SK-N-SH treated with all-trans-retinoic acid at 6 μM for 48 hours (cell line): ENCODE measurements around the gene DCLK1.
"Not testable (repeated sequence)": the region's sequence is repeated elsewhere in the genome, so short reads cannot be mapped to it uniquely, and the experiment has no call there.

Experiments used
- ATAC-seq: fragments of 200-7000 bp; cut with Tn5 transposase; 3 replicates; pipeline ENCODE4 v1.9.1; 2020; ENCODE audit warnings: mild to moderate bottlenecking, moderate library complexity
- ARNTL ChIP-seq: fragments of 450-650 bp; formaldehyde crosslinking; IDR thresholded peaks from 2 replicates; pipeline ENCODE4 v1.5.0; 2020; ENCODE audit warnings: low read depth, mild to moderate bottlenecking, moderate library complexity, borderline replicate concordance
- BACH2 ChIP-seq: fragments of 250-450 bp; sonication (Bioruptor Pico); IDR thresholded peaks from 2 replicates; pipeline ENCODE4 v1.9.0; 2021; ENCODE audit warnings: mild to moderate bottlenecking, borderline replicate concordance
- CSDC2 ChIP-seq: fragments of 250-450 bp; sonication (Bioruptor Pico); IDR thresholded peaks from 2 replicates; pipeline ENCODE4 v1.5.0; 2020; ENCODE audit warnings: mild to moderate bottlenecking, moderate library complexity
- ESRRG ChIP-seq: fragments of 250-450 bp; sonication (Bioruptor Pico); IDR thresholded peaks from 2 replicates; pipeline ENCODE4 v1.6.1; 2021; ENCODE audit warnings: mild to moderate bottlenecking
- GLIS3 ChIP-seq: fragments of 250-450 bp; sonication (Bioruptor Pico); IDR thresholded peaks from 2 replicates; pipeline ENCODE4 v1.5.0; 2020; ENCODE audit warnings: mild to moderate bottlenecking, moderate library complexity
- PPARA ChIP-seq: fragments of 250-450 bp; sonication (Bioruptor Pico); IDR thresholded peaks from 2 replicates; pipeline ENCODE4 v1.5.0; 2020; ENCODE audit warnings: mild to moderate bottlenecking, borderline replicate concordance
- SNAI2 ChIP-seq: fragments of 250-450 bp; sonication (Bioruptor Pico); IDR thresholded peaks from 2 replicates; pipeline ENCODE4 v1.5.0; 2020; ENCODE audit warnings: mild to moderate bottlenecking, moderate library complexity
- TCF4 ChIP-seq: fragments of 250-450 bp; sonication (Bioruptor Pico); IDR thresholded peaks from 2 replicates; pipeline ENCODE4 v1.8.0; 2021; ENCODE audit warnings: mild to moderate bottlenecking, moderate library complexity, borderline replicate concordance
- TOX ChIP-seq: fragments of 250-450 bp; sonication (Bioruptor Pico); IDR thresholded peaks from 2 replicates; pipeline ENCODE4 v1.8.0; 2021; ENCODE audit warnings: mild to moderate bottlenecking, moderate library complexity, borderline replicate concordance
- ZC3H10 ChIP-seq: fragments of 250-450 bp; sonication (Bioruptor Pico); IDR thresholded peaks from 2 replicates; pipeline ENCODE4 v1.5.1; 2021; ENCODE audit warnings: mild to moderate bottlenecking, moderate library complexity
- ZFP3 ChIP-seq: fragments of 250-450 bp; sonication (Bioruptor Pico); IDR thresholded peaks from 2 replicates; pipeline ENCODE4 v1.5.0; 2020; ENCODE audit warnings: mild to moderate bottlenecking, moderate library complexity
- ZFP30 ChIP-seq: fragments of 450-650 bp; formaldehyde crosslinking; IDR thresholded peaks from 2 replicates; pipeline ENCODE4 v1.5.0; 2022; ENCODE audit warnings: mild to moderate bottlenecking, moderate library complexity
- ZNF565 ChIP-seq: fragments of 450-650 bp; formaldehyde crosslinking; conservative IDR thresholded peaks from 2 replicates; pipeline ENCODE4 v1.5.0; 2020; ENCODE audit warnings: low read depth, mild to moderate bottlenecking, moderate library complexity
- ZNF70 ChIP-seq: fragments of 450-650 bp; formaldehyde crosslinking; IDR thresholded peaks from 2 replicates; pipeline ENCODE4 v1.5.0; 2020; ENCODE audit warnings: mild to moderate bottlenecking, moderate library complexity
- ZNF8 ChIP-seq: fragments of 450-650 bp; formaldehyde crosslinking; IDR thresholded peaks from 2 replicates; pipeline ENCODE4 v1.5.0; 2020; ENCODE audit warnings: mild to moderate bottlenecking, moderate library complexity
- TF ChIP-seq, protein P1 (sequence below): fragments of 250-450 bp; sonication (Bioruptor Pico); IDR thresholded peaks from 2 replicates; pipeline ENCODE4 v1.5.1; 2021; ENCODE audit warnings: mild to moderate bottlenecking, moderate library complexity
- TF ChIP-seq, protein P2 (sequence below): fragments of 250-450 bp; sonication (Bioruptor Pico); IDR thresholded peaks from 2 replicates; pipeline ENCODE4 v1.5.0; 2020; ENCODE audit warnings: mild to moderate bottlenecking, moderate library complexity
- TF ChIP-seq, protein P3 (sequence below): fragments of 250-450 bp; sonication (Bioruptor Pico); IDR thresholded peaks from 2 replicates; pipeline ENCODE4 v1.8.0; 2020; ENCODE audit warnings: mild to moderate bottlenecking, moderate library complexity, borderline replicate concordance
- TF ChIP-seq, protein P4 (sequence below): fragments of 250-450 bp; sonication (Bioruptor Pico); IDR thresholded peaks from 2 replicates; pipeline ENCODE4 v1.8.0; 2021; ENCODE audit warnings: low read depth, mild to moderate bottlenecking, moderate library complexity, borderline replicate concordance

DCLK1 gene

DNA sequence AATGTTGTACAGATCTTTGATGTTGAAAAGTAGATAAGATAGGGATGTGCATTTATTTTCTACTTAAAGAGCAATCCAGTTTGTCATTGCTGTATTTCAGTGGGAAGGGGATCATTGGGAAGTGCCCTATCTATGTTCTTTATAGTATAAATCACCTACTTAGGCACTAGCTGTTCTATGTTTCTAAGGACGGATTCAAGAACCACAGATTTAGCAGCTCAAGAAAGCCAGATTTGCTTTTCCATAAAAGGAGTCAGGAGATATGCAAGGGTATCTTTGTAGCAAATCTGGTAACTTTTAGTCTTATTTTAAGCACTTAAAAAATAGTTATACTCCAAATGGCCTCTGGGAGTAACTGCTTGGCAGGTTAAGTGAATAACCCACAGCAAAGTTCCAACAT is 23.7 kb downstream of the DCLK1 start:
- ATAC-seq = no peak
- TF ChIP-seq SNAI2 (CRISPR knock-in tag) = no peak
- TF ChIP-seq ESRRG = no peak
- TF ChIP-seq, protein P1, sequence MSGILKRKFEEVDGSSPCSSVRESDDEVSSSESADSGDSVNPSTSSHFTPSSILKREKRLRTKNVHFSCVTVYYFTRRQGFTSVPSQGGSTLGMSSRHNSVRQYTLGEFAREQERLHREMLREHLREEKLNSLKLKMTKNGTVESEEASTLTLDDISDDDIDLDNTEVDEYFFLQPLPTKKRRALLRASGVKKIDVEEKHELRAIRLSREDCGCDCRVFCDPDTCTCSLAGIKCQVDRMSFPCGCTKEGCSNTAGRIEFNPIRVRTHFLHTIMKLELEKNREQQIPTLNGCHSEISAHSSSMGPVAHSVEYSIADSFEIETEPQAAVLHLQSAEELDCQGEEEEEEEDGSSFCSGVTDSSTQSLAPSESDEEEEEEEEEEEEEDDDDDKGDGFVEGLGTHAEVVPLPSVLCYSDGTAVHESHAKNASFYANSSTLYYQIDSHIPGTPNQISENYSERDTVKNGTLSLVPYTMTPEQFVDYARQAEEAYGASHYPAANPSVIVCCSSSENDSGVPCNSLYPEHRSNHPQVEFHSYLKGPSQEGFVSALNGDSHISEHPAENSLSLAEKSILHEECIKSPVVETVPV (CRISPR knock-in tag) = no peak
- no peak for TF ChIP-seq ZNF70 (CRISPR knock-in tag)
- no peak for TF ChIP-seq TOX (CRISPR knock-in tag)

DNA sequence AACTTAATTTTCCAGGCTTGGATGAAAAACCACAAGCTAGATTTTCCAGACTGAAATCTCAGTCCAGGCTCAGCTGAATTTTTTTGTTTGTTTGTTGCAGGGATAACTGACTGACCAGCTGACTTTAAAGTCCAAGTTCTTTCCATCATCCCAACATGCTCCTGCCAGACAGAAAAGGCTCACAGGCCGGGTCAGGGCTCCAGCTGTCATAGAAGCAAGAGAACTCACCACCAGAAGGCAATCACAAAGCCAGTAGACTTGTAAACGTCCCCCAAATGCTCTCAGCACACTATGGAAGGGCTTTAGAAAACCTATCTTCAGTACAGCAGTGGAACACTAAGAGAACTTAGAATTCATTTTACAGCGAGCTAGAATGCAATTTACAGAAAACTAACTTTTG is 25.5 kb downstream of the DCLK1 start:
- ATAC-seq = no peak
- TF ChIP-seq GLIS3 (CRISPR knock-in tag) = no peak
- no peak for TF ChIP-seq ZNF565 (CRISPR knock-in tag)
- no peak for TF ChIP-seq ZFP3 (CRISPR knock-in tag)
- no peak for TF ChIP-seq ZNF8 (CRISPR knock-in tag)
- no peak for TF ChIP-seq PPARA (CRISPR knock-in tag)
- TF ChIP-seq, protein P2, sequence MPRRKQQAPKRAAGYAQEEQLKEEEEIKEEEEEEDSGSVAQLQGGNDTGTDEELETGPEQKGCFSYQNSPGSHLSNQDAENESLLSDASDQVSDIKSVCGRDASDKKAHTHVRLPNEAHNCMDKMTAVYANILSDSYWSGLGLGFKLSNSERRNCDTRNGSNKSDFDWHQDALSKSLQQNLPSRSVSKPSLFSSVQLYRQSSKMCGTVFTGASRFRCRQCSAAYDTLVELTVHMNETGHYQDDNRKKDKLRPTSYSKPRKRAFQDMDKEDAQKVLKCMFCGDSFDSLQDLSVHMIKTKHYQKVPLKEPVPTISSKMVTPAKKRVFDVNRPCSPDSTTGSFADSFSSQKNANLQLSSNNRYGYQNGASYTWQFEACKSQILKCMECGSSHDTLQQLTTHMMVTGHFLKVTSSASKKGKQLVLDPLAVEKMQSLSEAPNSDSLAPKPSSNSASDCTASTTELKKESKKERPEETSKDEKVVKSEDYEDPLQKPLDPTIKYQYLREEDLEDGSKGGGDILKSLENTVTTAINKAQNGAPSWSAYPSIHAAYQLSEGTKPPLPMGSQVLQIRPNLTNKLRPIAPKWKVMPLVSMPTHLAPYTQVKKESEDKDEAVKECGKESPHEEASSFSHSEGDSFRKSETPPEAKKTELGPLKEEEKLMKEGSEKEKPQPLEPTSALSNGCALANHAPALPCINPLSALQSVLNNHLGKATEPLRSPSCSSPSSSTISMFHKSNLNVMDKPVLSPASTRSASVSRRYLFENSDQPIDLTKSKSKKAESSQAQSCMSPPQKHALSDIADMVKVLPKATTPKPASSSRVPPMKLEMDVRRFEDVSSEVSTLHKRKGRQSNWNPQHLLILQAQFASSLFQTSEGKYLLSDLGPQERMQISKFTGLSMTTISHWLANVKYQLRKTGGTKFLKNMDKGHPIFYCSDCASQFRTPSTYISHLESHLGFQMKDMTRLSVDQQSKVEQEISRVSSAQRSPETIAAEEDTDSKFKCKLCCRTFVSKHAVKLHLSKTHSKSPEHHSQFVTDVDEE (CRISPR knock-in tag) = no peak
- no peak for TF ChIP-seq ARNTL (CRISPR knock-in tag)
- TF ChIP-seq ZFP30 = no peak
- no peak for TF ChIP-seq ZNF70 (CRISPR knock-in tag)
- TF ChIP-seq, protein P3, sequence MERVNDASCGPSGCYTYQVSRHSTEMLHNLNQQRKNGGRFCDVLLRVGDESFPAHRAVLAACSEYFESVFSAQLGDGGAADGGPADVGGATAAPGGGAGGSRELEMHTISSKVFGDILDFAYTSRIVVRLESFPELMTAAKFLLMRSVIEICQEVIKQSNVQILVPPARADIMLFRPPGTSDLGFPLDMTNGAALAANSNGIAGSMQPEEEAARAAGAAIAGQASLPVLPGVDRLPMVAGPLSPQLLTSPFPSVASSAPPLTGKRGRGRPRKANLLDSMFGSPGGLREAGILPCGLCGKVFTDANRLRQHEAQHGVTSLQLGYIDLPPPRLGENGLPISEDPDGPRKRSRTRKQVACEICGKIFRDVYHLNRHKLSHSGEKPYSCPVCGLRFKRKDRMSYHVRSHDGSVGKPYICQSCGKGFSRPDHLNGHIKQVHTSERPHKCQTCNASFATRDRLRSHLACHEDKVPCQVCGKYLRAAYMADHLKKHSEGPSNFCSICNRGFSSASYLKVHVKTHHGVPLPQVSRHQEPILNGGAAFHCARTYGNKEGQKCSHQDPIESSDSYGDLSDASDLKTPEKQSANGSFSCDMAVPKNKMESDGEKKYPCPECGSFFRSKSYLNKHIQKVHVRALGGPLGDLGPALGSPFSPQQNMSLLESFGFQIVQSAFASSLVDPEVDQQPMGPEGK (CRISPR knock-in tag) = no peak
- TF ChIP-seq ESRRG = no peak
- TF ChIP-seq TCF4 (CRISPR knock-in tag) = no peak
- TF ChIP-seq ZC3H10 (CRISPR knock-in tag) = no peak
- TF ChIP-seq, all 23 proteins: peak for 0

DNA sequence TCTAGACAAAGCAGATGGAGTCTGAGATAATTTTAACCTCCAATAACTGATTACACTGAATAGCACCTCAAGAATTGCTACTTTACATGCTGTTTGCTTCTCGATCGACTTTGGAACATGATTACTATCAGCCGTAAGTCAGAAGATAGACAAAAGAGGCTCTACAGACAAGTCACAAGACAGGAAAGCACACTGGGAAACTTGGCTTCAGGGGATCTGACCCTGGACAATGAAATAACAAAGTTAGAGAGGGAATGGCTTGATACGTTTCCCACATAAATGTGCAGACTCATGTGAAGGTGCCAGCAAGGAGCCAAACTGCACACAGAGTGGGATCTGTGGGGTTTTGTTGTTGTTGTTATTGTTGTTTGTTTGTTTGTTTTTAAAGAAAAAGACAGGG is 28.5 kb downstream of the DCLK1 start:
- no peak for ATAC-seq
- TF ChIP-seq ZC3H10 (CRISPR knock-in tag) (no peak), ESRRG (no peak), SNAI2 (CRISPR knock-in tag) (no peak), ZNF70 (CRISPR knock-in tag) (no peak), TOX (CRISPR knock-in tag) (no peak), BACH2 (CRISPR knock-in tag) (no peak), ZNF565 (CRISPR knock-in tag) (no peak), PPARA (CRISPR knock-in tag) (no peak), ZFP30 (no peak), CSDC2 (no peak), ZFP3 (CRISPR knock-in tag) (no peak)
- TF ChIP-seq, protein P3 (CRISPR knock-in tag) = no peak
- TF ChIP-seq, protein P1 (CRISPR knock-in tag) = no peak
- TF ChIP-seq, protein P4, sequence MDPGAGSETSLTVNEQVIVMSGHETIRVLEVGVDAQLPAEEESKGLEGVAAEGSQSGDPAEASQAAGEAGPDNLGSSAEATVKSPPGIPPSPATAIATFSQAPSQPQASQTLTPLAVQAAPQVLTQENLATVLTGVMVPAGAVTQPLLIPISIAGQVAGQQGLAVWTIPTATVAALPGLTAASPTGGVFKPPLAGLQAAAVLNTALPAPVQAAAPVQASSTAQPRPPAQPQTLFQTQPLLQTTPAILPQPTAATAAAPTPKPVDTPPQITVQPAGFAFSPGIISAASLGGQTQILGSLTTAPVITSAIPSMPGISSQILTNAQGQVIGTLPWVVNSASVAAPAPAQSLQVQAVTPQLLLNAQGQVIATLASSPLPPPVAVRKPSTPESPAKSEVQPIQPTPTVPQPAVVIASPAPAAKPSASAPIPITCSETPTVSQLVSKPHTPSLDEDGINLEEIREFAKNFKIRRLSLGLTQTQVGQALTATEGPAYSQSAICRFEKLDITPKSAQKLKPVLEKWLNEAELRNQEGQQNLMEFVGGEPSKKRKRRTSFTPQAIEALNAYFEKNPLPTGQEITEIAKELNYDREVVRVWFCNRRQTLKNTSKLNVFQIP = no peak
- TF ChIP-seq, protein P2 (CRISPR knock-in tag) = no peak
- TF ChIP-seq, all 23 proteins: peak for 0

DNA sequence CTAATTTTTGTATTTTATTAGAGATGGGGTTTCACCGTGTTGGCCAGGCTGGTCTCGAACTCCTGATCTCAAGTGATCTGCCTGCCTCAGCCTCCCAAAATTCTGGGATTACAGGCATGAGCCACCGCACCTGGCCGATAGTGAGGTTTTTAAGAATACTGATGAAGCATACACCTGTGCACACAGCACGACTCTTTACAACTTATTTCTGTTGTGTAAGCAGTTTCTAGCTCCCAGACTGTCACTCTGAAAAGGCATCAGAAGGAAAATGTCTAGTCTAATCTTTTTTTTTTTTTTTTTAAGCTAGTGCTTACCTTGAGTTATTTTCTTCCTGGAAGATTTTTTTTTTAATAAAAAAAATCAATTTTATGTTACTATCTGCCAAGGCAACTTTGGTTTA is 29.3 kb downstream of the DCLK1 start:
- not testable (repeated sequence) for ATAC-seq
